Activated CD4-positive, alpha-beta T cell treated with anti-CD3 and anti-CD28 coated beads for 48 hours (primary cell): ENCODE data around the gene CDH23.
A peak's percentile ranks its signal among the peaks of the same experiment; 100 is the strongest.
"Not testable (repeated sequence)": the region's sequence is repeated elsewhere in the genome, so short reads cannot be mapped to it uniquely, and the experiment has no call there.

Source experiments
- DNase-seq: peaks from one replicate; pipeline ENCODE4 v3.0.0-alpha.2; 2020

The CDH23 gene

DNA sequence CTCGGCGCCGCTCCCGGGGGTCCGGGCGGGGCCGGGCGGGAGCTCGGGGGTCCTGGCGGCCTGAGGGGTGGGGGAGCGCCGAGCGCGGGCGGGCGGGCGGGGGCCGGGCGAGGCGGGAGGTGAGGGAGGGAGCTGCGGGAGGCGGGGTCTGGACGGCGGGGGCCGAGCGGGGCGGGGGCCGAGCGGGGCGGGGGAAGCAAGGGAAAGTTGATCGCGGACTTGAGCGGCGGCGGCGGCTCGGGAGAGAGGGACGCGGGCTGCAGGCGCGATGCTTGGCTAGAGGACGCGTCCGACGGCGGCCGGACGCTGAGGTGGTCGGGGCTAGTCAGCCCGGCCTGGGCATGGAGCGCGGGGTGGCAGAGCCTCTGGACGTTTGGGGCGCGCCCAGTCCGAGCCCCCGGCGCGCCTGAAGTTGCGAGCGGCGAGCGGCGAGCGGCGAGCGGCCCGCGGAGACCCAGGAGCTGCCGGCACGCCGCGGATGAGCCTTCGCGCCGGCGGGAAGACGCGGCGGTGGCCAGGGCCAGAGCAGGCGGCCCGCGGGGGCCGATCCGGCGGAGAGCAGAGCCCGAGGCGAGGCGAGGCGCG, at the start of gene CDH23:
Gene CDH23 (plus strand): TSS at position 210 of the 585 bp plus-strand sequence. CDS start 42,912 bp downstream, outside the sequence.
- DNase-seq = peak; percentile 16

DNA sequence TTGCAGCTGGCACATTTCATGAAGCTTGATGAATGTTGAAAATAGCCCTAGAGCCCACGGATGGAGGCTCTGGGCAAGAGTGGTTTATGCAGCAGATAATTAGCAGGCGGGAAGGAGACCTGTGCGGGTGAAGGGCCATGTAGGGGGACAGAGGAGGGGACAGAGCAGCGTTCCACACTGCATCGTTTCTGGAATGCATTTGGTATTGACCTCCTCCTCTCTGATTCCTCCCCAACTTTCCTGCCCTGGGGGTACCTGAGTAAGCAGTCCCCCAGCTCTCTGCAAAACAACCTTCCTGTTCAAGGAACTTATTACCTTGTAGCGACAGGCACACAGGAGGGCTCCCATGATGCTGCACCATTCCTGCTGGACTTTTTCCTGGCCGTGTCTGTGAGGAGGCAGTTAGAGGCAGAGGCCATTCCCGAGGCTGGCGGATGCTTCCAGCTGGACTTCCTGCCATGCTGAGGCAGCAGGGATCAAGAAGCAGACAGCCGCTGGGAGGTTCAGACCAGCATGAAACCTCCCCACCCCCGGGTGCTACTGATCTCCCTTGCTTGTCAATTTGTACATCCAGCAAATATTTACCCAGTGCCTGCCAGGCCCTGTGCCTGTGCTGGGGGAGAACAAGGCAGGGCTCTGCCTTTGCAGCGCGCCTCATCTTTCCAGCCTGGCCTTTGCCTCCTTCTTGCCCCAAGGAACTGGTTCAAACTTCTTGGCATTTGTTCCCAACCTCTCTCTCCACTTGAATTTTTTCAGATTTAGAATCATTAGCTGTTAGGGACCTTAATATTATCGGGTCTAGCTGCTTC, 48.9 kb upstream of the CDH23 start:
- DNase-seq = no peak

DNA sequence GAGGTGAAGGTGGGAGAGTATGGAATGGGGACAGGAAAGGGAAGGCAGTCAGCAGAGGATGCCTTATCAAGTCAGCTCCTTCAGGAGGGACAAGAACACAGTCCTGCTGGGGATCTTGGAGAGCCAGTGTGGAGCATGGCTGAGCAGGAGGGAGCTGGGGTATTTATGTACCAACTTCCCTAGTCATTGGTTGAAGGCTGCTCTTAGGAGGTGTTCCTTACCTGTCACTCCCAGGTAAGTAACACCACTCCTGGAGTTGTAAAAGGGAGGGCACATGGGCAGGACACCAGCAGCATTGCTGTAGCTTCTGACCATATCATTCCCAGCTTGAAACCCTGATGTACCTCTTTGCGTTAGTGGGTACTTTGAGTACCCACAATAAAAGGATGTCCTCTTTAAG, 47.9 kb upstream of the CDH23 start:
- no peak for DNase-seq

DNA sequence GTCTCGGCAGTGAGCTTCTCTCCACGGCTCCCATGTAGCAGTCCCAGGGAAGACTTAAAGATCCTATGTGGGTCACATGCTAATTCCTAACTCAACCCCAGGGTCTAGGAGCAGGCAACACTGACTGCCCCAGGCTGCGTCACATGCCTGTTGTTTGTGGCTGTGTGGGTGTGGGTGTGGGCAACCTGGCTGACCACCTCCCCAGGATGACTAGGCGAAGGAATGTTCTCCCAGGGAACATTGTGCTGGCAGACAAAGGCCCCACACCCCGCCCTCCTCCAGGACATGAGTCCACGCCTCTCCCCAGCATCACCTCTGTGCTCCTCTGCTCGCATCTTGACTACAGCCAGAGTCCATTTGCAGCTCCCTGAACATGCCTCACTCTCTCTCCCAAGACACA, 47.3 kb upstream of the CDH23 start:
- DNase-seq = no peak

DNA sequence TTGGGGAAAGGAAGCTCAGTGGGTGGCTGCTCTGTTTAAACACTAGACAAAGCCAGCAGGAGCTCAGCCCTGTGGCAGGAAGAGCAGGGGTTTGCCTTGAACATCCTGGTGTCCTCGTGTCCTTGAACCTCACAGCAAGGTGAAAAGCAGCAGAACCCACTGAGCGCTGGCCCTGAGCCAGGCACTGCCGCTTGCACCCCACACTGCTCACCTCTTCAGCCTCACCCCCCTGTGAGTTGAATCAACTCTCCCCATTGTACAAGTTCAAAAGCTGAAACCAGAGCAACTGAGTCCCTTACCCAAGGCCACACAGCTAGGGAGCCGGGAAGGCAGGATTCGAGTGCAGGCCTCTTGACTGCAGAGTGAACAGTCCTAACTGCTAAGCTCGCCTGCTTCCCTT, 45.6 kb upstream of the CDH23 start:
- no peak for DNase-seq

DNA sequence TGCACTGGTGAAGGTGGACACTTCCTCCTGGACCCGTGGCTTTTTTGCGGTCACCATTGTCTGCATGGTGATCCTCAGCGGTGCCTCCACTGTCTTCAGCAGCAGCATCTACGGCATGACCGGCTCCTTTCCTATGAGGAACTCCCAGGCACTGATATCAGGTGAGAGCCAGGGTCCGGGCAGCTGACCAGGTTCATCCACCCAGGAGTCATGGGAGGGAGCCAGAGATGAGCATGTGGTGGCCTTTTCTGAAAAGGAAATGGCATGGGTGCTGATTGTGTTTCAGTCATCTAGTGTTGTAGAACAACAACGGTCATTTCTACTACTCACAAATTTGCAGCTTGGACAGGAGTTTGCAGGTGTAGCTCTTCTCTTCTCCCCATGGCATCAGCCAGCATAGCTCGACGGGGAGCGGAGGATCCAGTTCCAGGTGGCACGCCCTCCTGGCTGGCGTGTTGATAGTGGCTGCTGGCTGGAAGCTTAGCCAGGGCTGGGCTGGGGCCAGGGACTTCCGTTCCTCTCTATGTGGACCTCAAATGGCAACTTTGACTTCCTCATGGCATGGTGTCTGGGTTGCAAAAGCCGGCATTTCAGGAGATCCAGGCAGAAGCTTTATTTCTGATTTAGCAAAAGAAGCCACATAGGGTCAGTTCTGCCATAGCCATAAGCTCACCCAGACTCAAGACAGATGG, 44.9 kb upstream of the CDH23 start:
- no peak for DNase-seq

DNA sequence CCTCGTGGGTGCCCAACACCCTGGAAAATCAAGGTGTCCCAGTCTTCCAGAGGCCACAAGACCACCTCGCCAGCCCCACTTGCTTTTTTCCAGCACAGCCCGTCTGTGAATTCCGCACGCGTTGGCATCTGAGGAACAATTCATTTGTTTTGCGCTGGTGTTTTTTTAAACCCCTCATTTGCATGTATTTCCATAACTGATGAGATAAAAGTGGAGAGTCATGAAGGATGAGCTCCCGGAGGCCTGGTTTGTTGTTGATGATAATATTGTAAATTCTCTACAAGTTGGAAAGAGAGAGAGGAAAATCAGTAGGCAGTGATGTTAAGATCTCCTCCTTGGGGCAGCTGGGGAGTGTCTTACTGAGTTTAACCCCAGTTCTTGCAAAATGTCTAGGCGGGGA, 43.1 kb upstream of the CDH23 start:
- no peak for DNase-seq

DNA sequence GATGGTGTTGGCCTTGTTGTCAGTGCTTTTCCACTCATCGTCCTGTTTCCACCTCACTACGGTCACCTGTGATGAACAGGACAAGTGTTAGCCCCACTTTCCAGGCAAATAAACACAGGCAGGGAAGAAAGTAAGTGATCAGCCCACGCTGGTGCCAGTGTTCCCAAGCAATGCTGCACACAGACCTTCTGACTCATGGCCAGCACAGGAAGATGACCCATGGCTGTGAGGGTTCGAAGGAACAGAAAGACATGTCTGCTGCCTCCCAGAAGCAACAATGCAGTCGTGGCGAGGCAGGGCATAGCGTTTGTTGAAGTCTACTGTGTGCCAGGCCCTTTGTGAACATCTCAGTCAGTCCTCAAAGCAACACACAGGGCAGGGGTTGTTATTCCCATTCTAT, 41.9 kb upstream of the CDH23 start:
- DNase-seq = no peak

DNA sequence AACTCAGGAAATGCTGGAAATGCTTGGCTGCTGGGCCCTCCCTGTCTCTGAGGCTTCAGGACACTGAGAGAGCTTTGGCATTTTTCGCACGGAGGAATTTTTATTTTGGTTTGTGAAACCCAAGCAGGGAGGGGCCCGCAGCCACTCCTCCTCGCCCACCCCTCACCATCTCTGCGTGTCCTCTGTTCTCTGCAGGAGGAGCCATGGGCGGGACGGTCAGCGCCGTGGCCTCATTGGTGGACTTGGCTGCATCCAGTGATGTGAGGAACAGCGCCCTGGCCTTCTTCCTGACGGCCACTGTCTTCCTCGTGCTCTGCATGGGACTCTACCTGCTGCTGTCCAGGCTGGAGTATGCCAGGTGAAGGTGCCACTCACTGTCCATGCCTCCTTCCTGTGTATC, 40.8 kb upstream of the CDH23 start:
- DNase-seq = no peak

DNA sequence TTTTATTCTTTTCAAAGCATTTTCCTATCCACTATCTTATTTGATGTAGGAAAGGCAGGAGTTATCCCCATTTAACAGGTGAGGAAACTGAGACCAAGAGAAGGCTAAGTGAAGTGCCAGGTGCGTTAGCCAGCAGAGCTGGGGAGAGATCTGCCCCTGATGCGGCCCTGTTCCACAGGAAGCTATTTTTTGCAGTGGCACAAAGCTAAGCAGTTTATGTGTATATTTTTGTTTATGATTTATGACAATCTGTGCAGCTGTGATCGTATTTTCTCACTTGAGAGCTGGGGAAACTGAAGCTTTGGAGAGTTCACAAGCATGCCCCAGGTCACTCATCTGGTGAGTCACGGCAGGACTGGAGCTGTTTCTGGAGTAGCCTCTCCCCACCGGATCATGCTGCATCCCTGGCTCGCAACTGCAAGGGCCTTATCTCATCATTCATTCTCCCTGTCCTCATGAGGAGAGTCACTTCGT, 38.9 kb upstream of the CDH23 start:
- no peak for DNase-seq

DNA sequence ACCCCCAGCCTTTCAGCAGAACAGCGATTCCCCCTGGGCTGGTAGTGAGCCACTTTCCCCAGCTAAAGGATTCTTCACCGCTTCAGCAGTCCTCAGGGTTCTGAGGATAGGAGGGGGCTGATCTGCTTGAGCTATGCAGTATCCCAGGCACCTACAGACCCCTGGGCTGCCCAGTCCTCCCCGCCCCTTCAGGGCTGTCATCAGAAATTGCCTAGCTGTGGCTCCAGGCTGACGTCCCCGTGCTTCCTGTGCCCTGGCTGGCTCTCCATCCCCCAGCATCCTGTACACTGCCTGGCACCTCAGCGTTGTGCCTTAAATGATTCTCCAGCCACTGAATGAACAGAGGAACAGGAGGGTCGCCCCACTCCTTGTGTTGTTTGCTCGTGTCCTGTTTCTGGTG, 38.4 kb upstream of the CDH23 start:
- DNase-seq = no peak

DNA sequence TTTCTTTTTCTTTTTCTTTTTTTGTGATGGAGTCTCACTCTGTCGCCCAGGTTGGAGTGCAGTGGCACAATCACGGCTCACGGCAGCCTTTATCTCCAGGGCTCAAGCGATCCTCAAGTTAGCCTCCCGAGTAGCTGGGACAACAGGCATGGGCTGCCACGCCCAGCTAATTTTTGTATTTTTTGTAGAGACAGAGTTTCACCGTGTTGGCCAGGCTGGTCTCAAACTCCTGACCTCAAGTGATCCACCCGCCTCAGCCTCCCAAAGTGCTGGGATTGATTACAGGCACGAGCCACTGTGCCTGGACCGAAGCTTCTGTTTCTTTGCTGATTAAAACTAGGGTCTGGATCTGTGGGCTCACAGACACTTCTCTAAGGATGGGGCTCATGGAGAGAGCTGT, 37.8 kb upstream of the CDH23 start:
- not testable (repeated sequence) for DNase-seq

DNA sequence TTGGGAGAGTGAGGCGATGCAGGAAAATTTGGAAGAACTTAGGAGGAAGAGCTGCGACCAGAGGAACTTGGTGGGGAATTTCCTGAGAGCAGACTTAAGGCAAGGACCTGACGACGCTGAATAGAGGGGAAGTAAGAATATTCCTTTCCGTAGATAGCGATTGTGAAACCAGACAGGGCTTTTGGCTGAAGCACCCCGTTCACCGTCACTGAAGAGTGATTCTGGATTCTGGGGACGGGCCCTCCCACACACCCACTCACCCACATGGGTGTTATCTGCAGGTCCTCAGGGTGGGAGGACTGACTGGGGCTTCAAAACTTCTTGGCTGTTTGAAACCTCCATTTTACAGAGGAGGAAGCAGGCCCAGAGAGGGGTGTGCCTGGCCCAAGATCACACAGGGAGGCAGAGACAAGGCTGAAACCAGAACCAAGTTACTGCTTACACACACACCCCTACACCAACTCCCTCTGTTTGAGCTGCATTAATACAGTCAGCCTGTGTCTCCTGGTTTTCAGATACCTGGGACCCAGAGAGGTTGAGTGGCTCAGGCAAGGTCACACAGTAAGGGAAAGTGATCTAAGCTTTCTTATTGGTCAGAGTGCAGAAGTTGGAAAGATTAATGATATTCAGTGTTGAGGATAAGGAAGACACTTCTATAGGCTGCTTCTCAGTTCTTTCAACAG, 37.2 kb upstream of the CDH23 start:
- no peak for DNase-seq

DNA sequence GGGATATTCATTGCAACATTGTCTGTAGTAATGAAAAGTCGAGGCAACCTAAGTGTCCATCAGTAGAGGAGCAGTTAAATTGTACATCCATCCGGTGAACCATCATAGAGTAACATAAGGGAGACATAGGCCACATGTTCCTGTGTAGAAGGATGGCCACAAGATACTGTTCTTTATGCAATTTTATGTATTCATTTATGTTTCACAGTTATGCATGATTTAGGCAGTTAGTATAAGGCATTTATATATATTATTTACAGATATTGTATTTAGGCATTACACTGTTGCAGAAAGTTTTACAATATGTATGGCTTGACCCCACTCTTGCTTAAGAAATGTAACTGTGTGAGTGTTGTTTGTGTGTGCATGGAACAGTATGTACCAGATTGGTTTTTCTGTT, 36.0 kb upstream of the CDH23 start:
- no peak for DNase-seq

DNA sequence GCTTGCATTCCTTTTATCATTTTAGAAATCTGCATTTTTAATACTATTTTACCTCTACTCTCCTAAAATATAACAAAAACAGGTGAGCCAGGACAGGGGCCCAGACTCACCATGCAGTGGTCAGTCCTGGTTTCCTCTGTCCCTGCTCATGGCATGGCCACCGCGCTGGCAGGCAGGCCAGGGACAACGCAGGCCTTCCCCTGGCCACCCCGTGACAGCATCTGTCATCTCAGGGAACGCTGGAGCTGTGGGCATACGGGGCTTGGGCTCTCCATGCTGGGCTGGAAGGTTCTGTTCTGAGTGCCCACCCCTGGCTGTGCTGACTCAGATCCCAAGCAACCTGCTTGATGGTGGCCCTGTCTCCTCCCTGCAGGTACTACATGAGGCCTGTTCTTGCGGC, 35.1 kb upstream of the CDH23 start:
- DNase-seq = no peak

DNA sequence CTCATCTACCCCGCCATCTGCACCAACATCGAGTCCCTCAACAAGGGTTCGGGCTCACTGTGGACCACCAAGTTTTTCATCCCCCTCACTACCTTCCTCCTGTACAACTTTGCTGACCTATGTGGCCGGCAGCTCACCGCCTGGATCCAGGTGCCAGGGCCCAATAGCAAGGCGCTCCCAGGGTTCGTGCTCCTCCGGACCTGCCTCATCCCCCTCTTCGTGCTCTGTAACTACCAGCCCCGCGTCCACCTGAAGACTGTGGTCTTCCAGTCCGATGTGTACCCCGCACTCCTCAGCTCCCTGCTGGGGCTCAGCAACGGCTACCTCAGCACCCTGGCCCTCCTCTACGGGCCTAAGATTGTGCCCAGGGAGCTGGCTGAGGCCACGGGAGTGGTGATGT, 34.6 kb upstream of the CDH23 start:
- no peak for DNase-seq

DNA sequence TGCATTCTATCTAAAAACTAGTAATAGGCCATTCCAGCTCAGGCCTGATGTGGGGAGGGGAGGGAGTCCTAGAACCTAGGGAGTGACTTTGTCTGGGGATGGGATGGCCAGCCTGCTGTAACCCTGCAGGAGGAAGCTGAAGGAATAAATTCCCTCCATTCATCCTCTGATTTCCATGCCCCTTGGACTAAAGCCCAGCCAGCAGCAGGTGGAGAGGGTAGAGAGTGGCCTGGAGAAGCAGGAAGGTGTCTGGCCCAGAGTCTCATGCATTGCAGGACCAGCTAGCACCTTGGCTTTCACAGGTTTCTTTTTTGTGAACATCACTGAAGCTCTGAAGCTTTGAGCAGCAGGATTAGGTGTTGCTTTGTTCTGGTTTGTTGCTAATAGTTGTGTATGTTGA, 32.8 kb upstream of the CDH23 start:
- DNase-seq = no peak

DNA sequence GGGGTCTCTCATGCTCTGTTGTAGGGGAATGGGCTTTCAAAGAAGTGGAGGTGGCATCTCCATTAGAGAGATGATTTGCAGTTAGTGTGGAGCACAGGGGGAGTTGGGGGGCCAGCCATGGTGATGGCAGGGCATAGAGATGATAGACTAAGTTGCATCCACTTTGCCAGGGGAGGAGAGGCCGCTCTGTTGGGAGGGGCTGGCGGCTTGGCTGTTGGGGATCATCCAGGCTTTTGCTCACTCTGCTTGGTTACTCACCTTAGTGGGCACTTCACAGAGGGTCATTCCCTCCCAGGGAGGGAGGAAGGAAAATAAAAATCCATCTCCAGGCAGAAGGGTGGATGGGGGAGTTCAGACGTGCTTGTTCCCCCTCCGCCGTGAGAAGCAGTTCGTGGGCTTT, 31.4 kb upstream of the CDH23 start:
- no peak for DNase-seq

DNA sequence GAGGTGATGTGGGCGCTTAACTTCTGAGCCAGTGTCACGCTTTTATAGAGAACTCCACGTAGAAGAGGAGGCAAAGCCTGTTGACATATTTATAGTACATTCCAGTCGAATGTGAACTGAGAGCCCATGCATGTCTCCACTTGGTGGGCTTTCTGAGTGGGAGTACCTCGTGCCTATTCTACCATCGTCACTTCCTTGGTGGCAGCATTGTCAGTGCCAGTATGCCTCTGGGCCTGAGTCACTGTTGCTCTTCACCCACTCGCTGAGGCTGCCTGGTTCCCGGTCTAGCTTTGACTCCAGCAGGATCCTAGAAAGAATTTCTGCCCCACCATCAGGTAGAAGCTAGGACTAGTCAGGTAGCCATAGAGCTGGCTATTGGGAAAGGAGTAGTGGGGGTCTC, 30.0 kb upstream of the CDH23 start:
- no peak for DNase-seq

DNA sequence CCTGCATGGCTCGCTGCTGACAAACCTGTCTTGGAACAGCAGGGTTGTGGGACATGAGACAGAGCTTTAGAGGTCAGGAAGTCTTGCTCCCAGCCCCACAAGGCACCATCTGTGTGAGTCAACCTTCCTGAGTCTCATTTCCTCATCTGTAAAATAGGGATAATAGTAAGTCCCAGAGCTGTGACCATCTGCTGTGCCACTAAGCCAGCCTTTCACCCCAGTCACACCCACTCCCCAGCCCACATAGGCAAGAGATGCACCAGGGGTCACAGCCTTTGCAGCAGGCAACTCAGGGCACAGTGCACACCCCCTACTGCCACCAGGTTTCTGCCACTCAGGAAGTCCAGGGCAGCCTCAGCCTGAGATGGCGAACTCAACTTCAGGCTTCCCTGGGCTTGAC, 29.4 kb upstream of the CDH23 start:
- no peak for DNase-seq

DNA sequence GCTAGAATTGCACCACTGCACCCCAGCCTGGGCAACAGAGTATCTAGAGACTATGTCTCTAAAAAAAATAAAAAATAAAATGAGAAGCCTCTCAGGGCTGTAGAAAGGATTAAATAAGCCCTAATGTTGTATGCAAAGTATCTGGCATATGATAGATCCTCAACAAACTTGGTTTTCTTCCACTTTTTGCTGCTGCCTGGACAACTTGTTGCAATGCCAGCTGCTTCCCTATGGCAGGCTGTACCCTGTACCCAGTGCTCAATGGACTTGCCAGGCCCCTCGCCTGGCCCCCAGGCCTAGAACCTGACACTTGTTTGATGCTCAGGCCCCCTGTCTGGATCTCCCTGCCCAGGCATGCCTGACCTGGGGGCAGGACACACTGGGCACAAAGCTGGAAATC, 28.5 kb upstream of the CDH23 start:
- no peak for DNase-seq

DNA sequence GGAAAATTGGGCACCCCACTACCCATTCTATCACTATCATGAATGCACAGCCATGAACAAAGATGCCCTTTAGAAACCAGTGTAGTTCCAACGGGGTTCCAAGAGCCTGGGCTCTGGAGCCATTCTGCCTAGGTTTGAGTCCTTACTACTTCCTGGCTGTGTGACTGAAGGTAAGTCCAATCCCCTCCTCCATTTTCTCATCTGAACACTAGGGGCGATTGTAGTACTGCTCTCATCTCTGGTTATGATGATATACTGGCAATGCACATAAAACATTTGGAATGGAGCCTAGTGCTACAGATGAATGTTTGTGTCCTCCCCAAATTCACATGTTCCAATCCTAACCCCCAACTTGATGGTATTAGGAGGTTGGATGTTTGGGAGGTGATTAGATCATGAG, 28.1 kb upstream of the CDH23 start:
- no peak for DNase-seq

DNA sequence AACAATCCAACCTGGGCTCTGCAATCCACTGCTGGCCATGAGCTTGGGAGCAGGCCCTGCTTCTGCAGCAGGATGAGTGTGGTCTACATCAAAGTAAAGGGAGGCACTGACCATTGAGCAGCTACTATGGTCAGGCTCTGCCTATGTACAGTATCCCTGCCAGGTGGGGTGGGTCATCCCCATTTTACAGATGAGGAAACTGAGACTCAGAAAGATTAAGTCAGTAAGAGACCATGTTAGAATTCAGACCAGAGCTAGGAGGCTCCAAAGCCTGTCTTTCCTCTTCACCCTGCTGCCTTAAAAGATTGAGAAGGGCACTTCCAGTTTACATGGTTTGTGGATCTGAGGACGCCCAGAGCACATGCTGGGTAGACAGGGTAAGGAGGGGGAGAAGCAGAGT, 27.1 kb upstream of the CDH23 start:
- DNase-seq = no peak

DNA sequence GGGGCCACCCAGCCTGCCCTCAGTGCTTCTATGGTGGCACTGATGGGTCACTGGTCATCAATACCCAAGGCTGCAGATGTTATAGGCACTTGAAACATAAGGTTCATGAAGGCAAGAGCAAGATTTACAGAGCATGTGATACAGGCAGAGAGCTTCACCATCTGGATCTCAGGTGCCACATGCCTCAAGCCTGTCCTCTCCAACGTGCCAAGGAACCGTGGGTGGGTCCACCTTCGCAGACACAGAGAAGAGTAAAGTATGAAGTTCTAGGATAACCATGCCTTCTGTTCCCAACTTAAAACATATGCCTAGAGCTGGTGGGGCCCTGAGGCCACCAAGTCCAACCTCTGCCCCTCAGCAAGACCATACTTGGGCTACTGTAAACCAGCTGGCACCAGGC, 26.7 kb upstream of the CDH23 start:
- no peak for DNase-seq
